ENCODE results near the gene CCDC70.

GRCh38 chr13:51814071-51814470 lies 47.7 kb upstream of the CCDC70 start:
- TF ChIP-seq EZH2phosphoT487 (IDR thresholded peaks at IDR 0.05; ENCODE audit: low read length) = no peak
- TF ChIP-seq CTCF (IDR thresholded peaks at IDR 0.05; ENCODE audit: low read length) = no peak
- TF ChIP-seq EZH2 (optimal IDR thresholded peaks at IDR 0.05; ENCODE audit: low read depth, low read length) = no peak
